Ecto neural progenitor cell (in vitro differentiated cells): ENCODE data around the gene APBB1.

ENCODE experiments used
- DNase-seq: peaks from one replicate; pipeline ENCODE4 v3.0.0-alpha.2; 2018; ENCODE audit warnings: low spot score

APBB1 gene

GRCh38 chr11:6419009-6419631 is at the start of gene APBB1:
TSS of gene APBB1 (minus strand) at chr11:6419094. CDS start at chr11:6411347, 7,747 bp downstream.
- DNase-seq = peak; percentile 83

- no peak for DNase-seq
Observed at GRCh38 chr11:6459099-6459450, 40.2 kb upstream of the APBB1 start.

- DNase-seq = no peak
Observed at GRCh38 chr11:6458352-6459098, 39.6 kb upstream of the APBB1 start.

- DNase-seq = no peak
Observed at GRCh38 chr11:6457581-6458320, 38.9 kb upstream of the APBB1 start.

- no peak for DNase-seq
Observed at GRCh38 chr11:6456361-6457073, 37.6 kb upstream of the APBB1 start.

- DNase-seq = no peak
Observed at GRCh38 chr11:6455070-6455469, 36.2 kb upstream of the APBB1 start.

- no peak for DNase-seq
Observed at GRCh38 chr11:6453152-6453551, 34.3 kb upstream of the APBB1 start.

GRCh38 chr11:6452219-6452618 is 33.3 kb upstream of the APBB1 start:
- DNase-seq = no peak

GRCh38 chr11:6448574-6448973 is 29.7 kb upstream of the APBB1 start:
- no peak for DNase-seq

- peak; percentile 63 for DNase-seq
Observed at GRCh38 chr11:6443269-6444003, 24.5 kb upstream of the APBB1 start.

- DNase-seq = no peak
Observed at GRCh38 chr11:6442441-6442840, 23.5 kb upstream of the APBB1 start.

- DNase-seq = no peak
Observed at GRCh38 chr11:6440906-6441358, 22.0 kb upstream of the APBB1 start, which contains the start of gene HPX. TSS of gene HPX (minus strand) at chr11:6440987. CDS start at chr11:6440963, 24 bp downstream.

- peak; percentile 64 for DNase-seq
Observed at GRCh38 chr11:6438979-6439571, 20.2 kb upstream of the APBB1 start.

- no peak for DNase-seq
Observed at GRCh38 chr11:6437993-6438392, 19.1 kb upstream of the APBB1 start.

GRCh38 chr11:6437423-6437822 is 18.5 kb upstream of the APBB1 start:
- no peak for DNase-seq

- DNase-seq = no peak
Observed at GRCh38 chr11:6433998-6434660, 15.2 kb upstream of the APBB1 start.

- DNase-seq = no peak
Observed at GRCh38 chr11:6431861-6432260, 13.0 kb upstream of the APBB1 start.

GRCh38 chr11:6427516-6427915 is 8.6 kb upstream of the APBB1 start:
- no peak for DNase-seq

GRCh38 chr11:6420677-6421076 is 1.8 kb upstream of the APBB1 start:
- DNase-seq = no peak

- DNase-seq = peak; percentile 75
Observed at GRCh38 chr11:6418557-6419008, 311 bp downstream of the APBB1 start.
